ENCODE measurements around the gene TSEN15. TPM values are rescaled to one million over a fixed set of nuclear protein-coding genes. Genes with fewer than 3 reads are reported as not detected.

The TSEN15 gene
- total RNA-seq, 2 experiments from 2014 or later = 45.0 to 48.3 TPM

GRCh38 chr1:184059887-184060286, 8.4 kb downstream of the TSEN15 start:
- Mint-ChIP-seq H3K36me3 (peaks cover 42% of the 10 kb centered on the region), H3K9me3 (no peaks in the 10 kb centered on the region), H3K4me1 (peaks cover 28% of the 10 kb centered on the region), H3K27ac (no peak overlapping the region), H3K4me3 (no peak overlapping the region), H3K27me3 (no peaks in the 10 kb centered on the region)
- DNase-seq = no peak

GRCh38 chr1:184060316-184060715, 8.8 kb downstream of the TSEN15 start:
- no peak overlapping the region for H3K27ac Mint-ChIP-seq
- no peaks in the 10 kb centered on the region for H3K27me3 Mint-ChIP-seq
- H3K4me3 Mint-ChIP-seq = no peak overlapping the region
- peaks cover 25% of the 10 kb centered on the region for H3K4me1 Mint-ChIP-seq
- no peak for DNase-seq
- H3K9me3 Mint-ChIP-seq = no peaks in the 10 kb centered on the region
- peaks cover 41% of the 10 kb centered on the region for H3K36me3 Mint-ChIP-seq

GRCh38 chr1:184061396-184062003, 10.0 kb downstream of the TSEN15 start:
- no peaks in the 10 kb centered on the region for H3K27me3 Mint-ChIP-seq
- H3K4me3 Mint-ChIP-seq = no peak overlapping the region
- H3K27ac Mint-ChIP-seq = no peak overlapping the region
- H3K36me3 Mint-ChIP-seq = peaks cover 48% of the 10 kb centered on the region
- H3K4me1 Mint-ChIP-seq = peaks cover 23% of the 10 kb centered on the region
- no peaks in the 10 kb centered on the region for H3K9me3 Mint-ChIP-seq
- no peak for DNase-seq

GRCh38 chr1:184062640-184063286, 11.2 kb downstream of the TSEN15 start:
- DNase-seq = no peak
- Mint-ChIP-seq H3K27ac (no peak overlapping the region), H3K4me1 (peaks cover 18% of the 10 kb centered on the region), H3K9me3 (no peaks in the 10 kb centered on the region), H3K36me3 (peaks cover 45% of the 10 kb centered on the region), H3K27me3 (no peaks in the 10 kb centered on the region), H3K4me3 (no peak overlapping the region)

- Mint-ChIP-seq H3K4me3 (no peak overlapping the region), H3K36me3 (peaks cover 35% of the 10 kb centered on the region), H3K27ac (no peak overlapping the region), H3K9me3 (no peaks in the 10 kb centered on the region), H3K27me3 (no peaks in the 10 kb centered on the region), H3K4me1 (peaks cover 12% of the 10 kb centered on the region)
- no peak for DNase-seq
Observed at GRCh38 chr1:184065559-184065958, 14.0 kb downstream of the TSEN15 start.

- DNase-seq = no peak
- no peaks in the 10 kb centered on the region for H3K27me3 Mint-ChIP-seq
- peaks cover 8% of the 10 kb centered on the region for H3K4me1 Mint-ChIP-seq
- H3K36me3 Mint-ChIP-seq = peaks cover 40% of the 10 kb centered on the region
- no peak overlapping the region for H3K4me3 Mint-ChIP-seq
- H3K27ac Mint-ChIP-seq = no peak overlapping the region
- H3K9me3 Mint-ChIP-seq = no peaks in the 10 kb centered on the region
Observed at GRCh38 chr1:184068354-184068753, 16.8 kb downstream of the TSEN15 start.

GRCh38 chr1:184069675-184070074, 18.1 kb downstream of the TSEN15 start:
- Mint-ChIP-seq H3K27me3 (no peaks in the 10 kb centered on the region), H3K4me3 (no peak overlapping the region), H3K4me1 (peaks cover 8% of the 10 kb centered on the region), H3K36me3 (peaks cover 35% of the 10 kb centered on the region), H3K9me3 (no peaks in the 10 kb centered on the region), H3K27ac (no peak overlapping the region)
- no peak for DNase-seq

- H3K27me3 Mint-ChIP-seq = no peaks in the 10 kb centered on the region
- H3K9me3 Mint-ChIP-seq = peaks cover 3% of the 10 kb centered on the region
- H3K27ac Mint-ChIP-seq = no peak overlapping the region
Observed at GRCh38 chr1:184072376-184072775, 20.8 kb downstream of the TSEN15 start.

GRCh38 chr1:184074383-184074782, 22.9 kb downstream of the TSEN15 start:
- peaks cover 20% of the 10 kb centered on the region for H3K36me3 Mint-ChIP-seq
- no peak overlapping the region for H3K27ac Mint-ChIP-seq
- peaks cover 3% of the 10 kb centered on the region for H3K9me3 Mint-ChIP-seq
- H3K4me3 Mint-ChIP-seq = no peak overlapping the region
- DNase-seq = no peak
- H3K27me3 Mint-ChIP-seq = no peaks in the 10 kb centered on the region
- peaks cover 29% of the 10 kb centered on the region for H3K4me1 Mint-ChIP-seq

More at GRCh38 chr1:184072376-184072775, 20.8 kb downstream of the TSEN15 start:
- DNase-seq = no peak
- Mint-ChIP-seq H3K4me1 (peaks cover 13% of the 10 kb centered on the region), H3K36me3 (peaks cover 21% of the 10 kb centered on the region), H3K4me3 (no peak overlapping the region)

GRCh38 chr1:184075055-184076029, 23.8 kb downstream of the TSEN15 start:
- DNase-seq = no peak
- H3K4me1 Mint-ChIP-seq = peaks cover 27% of the 10 kb centered on the region
- H3K9me3 Mint-ChIP-seq = peaks cover 3% of the 10 kb centered on the region

GRCh38 chr1:184078564-184079249, 27.2 kb downstream of the TSEN15 start:
- Mint-ChIP-seq H3K27me3 (no peaks in the 10 kb centered on the region), H3K27ac (peak overlapping the region; percentile 29), H3K4me1 (peaks cover 25% of the 10 kb centered on the region), H3K36me3 (peaks cover 9% of the 10 kb centered on the region), H3K9me3 (peaks cover 3% of the 10 kb centered on the region), H3K4me3 (no peak overlapping the region)
- peak; percentile 11 for DNase-seq

More at GRCh38 chr1:184075055-184076029, 23.8 kb downstream of the TSEN15 start:
- Mint-ChIP-seq H3K27ac (no peak overlapping the region), H3K27me3 (no peaks in the 10 kb centered on the region), H3K36me3 (peaks cover 20% of the 10 kb centered on the region), H3K4me3 (no peak overlapping the region)

- Mint-ChIP-seq H3K36me3 (peaks cover 12% of the 10 kb centered on the region), H3K4me1 (peaks cover 25% of the 10 kb centered on the region), H3K9me3 (peaks cover 3% of the 10 kb centered on the region), H3K27ac (no peak overlapping the region), H3K27me3 (no peaks in the 10 kb centered on the region), H3K4me3 (no peak overlapping the region)
- DNase-seq = no peak
Observed at GRCh38 chr1:184080309-184080708, 28.8 kb downstream of the TSEN15 start.

- Mint-ChIP-seq H3K9me3 (no peaks in the 10 kb centered on the region), H3K27me3 (no peaks in the 10 kb centered on the region), H3K4me3 (no peak overlapping the region), H3K4me1 (peaks cover 16% of the 10 kb centered on the region), H3K36me3 (peaks cover 15% of the 10 kb centered on the region), H3K27ac (no peak overlapping the region)
- no peak for DNase-seq
Observed at GRCh38 chr1:184082541-184083415, 31.2 kb downstream of the TSEN15 start.

GRCh38 chr1:184085667-184086066, 34.1 kb downstream of the TSEN15 start:
- Mint-ChIP-seq H3K4me3 (no peak overlapping the region), H3K4me1 (no peaks in the 10 kb centered on the region), H3K36me3 (peaks cover 18% of the 10 kb centered on the region), H3K27ac (no peak overlapping the region), H3K27me3 (no peaks in the 10 kb centered on the region), H3K9me3 (no peaks in the 10 kb centered on the region)
- no peak for DNase-seq
